Astrocyte (in vitro differentiated cells and primary cell): ENCODE results near the gene ANXA2.

Experiments
- EZH2 ChIP-seq: IDR thresholded peaks from 2 replicates; pipeline ENCODE4 v1.6.1; 2012; ENCODE audit warnings: mild to moderate bottlenecking, low read length, inconsistent platforms; ENCODE audit not compliant: insufficient read depth
- TF ChIP-seq, protein P1 (sequence below): IDR thresholded peaks from 2 replicates; pipeline ENCODE4 v1.5.1; 2011; ENCODE audit warnings: low read depth, mild to moderate bottlenecking, inconsistent platforms, low read length, moderate library complexity; ENCODE audit not compliant: insufficient read depth

DNA sequence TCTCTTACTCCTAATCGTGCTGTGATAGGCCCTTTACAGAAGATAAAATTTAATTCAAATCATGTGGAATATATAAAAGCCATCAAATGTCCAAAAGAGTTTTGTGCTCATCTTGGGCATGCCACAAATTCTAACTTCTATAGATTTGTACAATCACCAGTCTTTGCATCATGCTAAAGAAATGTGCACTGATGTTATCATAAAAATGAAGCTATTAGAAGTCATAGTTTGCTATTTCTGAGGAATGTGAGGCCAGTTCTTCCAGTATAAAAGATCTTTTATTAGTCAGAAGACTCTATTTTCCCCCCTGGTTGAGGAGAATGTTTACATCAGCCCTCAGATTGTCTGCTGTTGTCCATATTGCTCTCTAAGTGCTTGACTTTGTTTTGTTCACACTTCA, 2.1 kb upstream of the ANXA2 start:
- TF ChIP-seq, protein P1, sequence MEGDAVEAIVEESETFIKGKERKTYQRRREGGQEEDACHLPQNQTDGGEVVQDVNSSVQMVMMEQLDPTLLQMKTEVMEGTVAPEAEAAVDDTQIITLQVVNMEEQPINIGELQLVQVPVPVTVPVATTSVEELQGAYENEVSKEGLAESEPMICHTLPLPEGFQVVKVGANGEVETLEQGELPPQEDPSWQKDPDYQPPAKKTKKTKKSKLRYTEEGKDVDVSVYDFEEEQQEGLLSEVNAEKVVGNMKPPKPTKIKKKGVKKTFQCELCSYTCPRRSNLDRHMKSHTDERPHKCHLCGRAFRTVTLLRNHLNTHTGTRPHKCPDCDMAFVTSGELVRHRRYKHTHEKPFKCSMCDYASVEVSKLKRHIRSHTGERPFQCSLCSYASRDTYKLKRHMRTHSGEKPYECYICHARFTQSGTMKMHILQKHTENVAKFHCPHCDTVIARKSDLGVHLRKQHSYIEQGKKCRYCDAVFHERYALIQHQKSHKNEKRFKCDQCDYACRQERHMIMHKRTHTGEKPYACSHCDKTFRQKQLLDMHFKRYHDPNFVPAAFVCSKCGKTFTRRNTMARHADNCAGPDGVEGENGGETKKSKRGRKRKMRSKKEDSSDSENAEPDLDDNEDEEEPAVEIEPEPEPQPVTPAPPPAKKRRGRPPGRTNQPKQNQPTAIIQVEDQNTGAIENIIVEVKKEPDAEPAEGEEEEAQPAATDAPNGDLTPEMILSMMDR: no peak
- no peak for TF ChIP-seq EZH2
